Measurements from ENCODE around the gene BAIAP3. TPM values are rescaled to one million over a fixed set of nuclear protein-coding genes. Genes with fewer than 3 reads are reported as not detected.

BAIAP3 gene
- total and polyA plus RNA-seq, 2 donors (not counting 3 experiments of a cell fraction or from before 2014, with no cell fraction given): 0.36 to 0.66 TPM

DNA sequence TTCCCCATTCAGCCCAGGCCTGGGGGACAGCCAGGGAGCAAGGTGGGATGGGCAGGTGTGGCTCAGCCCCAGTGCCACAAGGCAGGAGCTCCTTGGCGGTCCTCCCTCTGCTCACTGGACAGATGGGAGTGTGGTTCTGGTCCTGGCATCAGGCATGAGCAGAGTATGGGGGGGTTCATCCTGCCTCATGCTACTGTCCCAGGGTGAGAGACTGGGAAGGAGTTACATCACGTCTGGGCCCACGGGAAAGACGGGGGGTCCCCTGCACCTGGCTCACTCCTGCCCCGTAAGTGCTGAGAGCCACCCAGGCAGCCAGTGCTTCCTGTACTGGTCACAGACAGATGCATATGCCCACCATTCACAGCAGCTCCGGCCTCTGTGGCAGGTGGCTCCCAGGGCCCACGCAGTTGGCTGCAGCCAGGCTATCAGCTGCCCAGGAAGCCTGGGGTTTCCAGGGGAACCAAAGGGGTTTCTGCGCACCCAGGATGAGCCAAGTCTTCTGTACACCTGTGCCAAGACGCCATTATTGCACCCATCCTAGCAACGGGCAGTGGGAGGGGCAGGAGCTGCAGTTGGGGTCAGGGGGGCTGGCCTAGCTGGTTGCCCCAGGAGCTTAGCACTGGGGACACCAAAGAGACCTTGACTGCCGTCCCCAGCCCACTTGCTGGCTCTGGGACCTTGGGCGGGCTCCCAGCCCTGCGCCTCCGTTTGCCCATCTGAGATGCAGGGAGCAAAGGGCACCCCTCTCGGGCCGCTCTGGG, 1.9 kb downstream of the BAIAP3 start:
- no peak overlapping the region for H3K27ac ChIP-seq (ENCODE audit: insufficient read depth, low read depth, low read length)
- intact Hi-C loops (cut with micrococcal nuclease) (no loop called here), dilution Hi-C loops (cut with MboI; ENCODE audit: extremely low pct_ligation_motif_present, low sequenced_read_pairs) (no loop called here)
- no peak overlapping the region for H3K4me3 ChIP-seq (replicated peaks in 1 of 3; ENCODE audit: insufficient read depth in 1 of 3, low read depth in 1 of 3, low read length in 3 of 3)
- H3K9ac ChIP-seq (replicated peaks; ENCODE audit: extremely low read depth, insufficient read depth, low read length): no peak overlapping the region
- no peaks in the 10 kb centered on the region for H3K9me3 ChIP-seq (replicated peaks; ENCODE audit: control insufficient read depth, insufficient read depth, low read length)
- H3K27me3 ChIP-seq (ENCODE audit: control insufficient read depth in 2 of 2, insufficient read depth in 2 of 2, low read length in 2 of 2): peaks cover 35 to 47% of the 10 kb centered on the region in 2 experiments
- peaks cover 12% of the 10 kb centered on the region for H3K4me1 ChIP-seq (ENCODE audit: control insufficient read depth, extremely low read depth, insufficient read depth, low read length)
- CTCF ChIA-PET: interaction anchor here (0.6 to 1.3 kb wide), 2 partner anchors 8 to 11 kb away, joined by 3 read pairs; no protein-coding TSS in a partner anchor
- POLR2A ChIA-PET: no interaction called here
- DNase-seq (ENCODE audit: low read depth, low spot score): no peak
- H3K4me2 ChIP-seq (ENCODE audit: insufficient read depth, low read length): no peak overlapping the region
- no peaks in the 10 kb centered on the region for H3K36me3 ChIP-seq (ENCODE audit: control insufficient read depth in 2 of 2, extremely low read depth in 1 of 2, insufficient read depth in 2 of 2, low read length in 2 of 2)
- H3K9me1 ChIP-seq (replicated peaks; ENCODE audit: control insufficient read depth, extremely low read depth, insufficient read depth, low read length): no peaks in the 10 kb centered on the region
- H2AFZ ChIP-seq (ENCODE audit: low read depth, low read length): no peak overlapping the region
- H3K79me2 ChIP-seq (ENCODE audit: control insufficient read depth, insufficient read depth, low read length): no peaks in the 10 kb centered on the region
- FAIRE-seq: no peak
- no peak for TF ChIP-seq JUN (IDR thresholded peaks at IDR 0.05; ENCODE audit: borderline replicate concordance, insufficient read depth, insufficient read length, low read depth)
- no peak for TF ChIP-seq MYC (IDR thresholded peaks at IDR 0.05; ENCODE audit: low read depth, low read length)
- TF ChIP-seq FOS (IDR thresholded peaks at IDR 0.05; ENCODE audit: borderline replicate concordance, insufficient read depth, low read length): no peak
- no peak for TF ChIP-seq GATA2 (IDR thresholded peaks at IDR 0.05; ENCODE audit: insufficient read depth, insufficient read length, low read depth, low read length)
- TF ChIP-seq, protein P1, sequence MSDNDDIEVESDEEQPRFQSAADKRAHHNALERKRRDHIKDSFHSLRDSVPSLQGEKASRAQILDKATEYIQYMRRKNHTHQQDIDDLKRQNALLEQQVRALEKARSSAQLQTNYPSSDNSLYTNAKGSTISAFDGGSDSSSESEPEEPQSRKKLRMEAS (IDR thresholded peaks at IDR 0.05; ENCODE audit: insufficient read depth, insufficient read length): no peak
- TF ChIP-seq, protein P2, sequence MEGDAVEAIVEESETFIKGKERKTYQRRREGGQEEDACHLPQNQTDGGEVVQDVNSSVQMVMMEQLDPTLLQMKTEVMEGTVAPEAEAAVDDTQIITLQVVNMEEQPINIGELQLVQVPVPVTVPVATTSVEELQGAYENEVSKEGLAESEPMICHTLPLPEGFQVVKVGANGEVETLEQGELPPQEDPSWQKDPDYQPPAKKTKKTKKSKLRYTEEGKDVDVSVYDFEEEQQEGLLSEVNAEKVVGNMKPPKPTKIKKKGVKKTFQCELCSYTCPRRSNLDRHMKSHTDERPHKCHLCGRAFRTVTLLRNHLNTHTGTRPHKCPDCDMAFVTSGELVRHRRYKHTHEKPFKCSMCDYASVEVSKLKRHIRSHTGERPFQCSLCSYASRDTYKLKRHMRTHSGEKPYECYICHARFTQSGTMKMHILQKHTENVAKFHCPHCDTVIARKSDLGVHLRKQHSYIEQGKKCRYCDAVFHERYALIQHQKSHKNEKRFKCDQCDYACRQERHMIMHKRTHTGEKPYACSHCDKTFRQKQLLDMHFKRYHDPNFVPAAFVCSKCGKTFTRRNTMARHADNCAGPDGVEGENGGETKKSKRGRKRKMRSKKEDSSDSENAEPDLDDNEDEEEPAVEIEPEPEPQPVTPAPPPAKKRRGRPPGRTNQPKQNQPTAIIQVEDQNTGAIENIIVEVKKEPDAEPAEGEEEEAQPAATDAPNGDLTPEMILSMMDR (IDR thresholded peaks at IDR 0.05; ENCODE audit: extremely low read depth in 1 of 2, insufficient read depth in 1 of 2, low read depth in 1 of 2, low read length in 2 of 2): no peak
- TF ChIP-seq EZH2 (IDR thresholded peaks at IDR 0.05; ENCODE audit: borderline replicate concordance, low read depth, low read length, severe bottlenecking): no peak
- TF ChIP-seq POLR2AphosphoS5 (IDR thresholded peaks at IDR 0.05; ENCODE audit: insufficient read depth, low read depth, low read length): no peak
- TF ChIP-seq POLR2A (IDR thresholded peaks at IDR 0.05; ENCODE audit: low read depth, low read length): no peak
- no TSS peak for BruUV-seq (replicated peaks)
- H4K20me1 ChIP-seq (replicated peaks; ENCODE audit: control insufficient read depth, extremely low read depth, insufficient read depth, low read length): no peaks in the 10 kb centered on the region
